ENCODE data around the gene GDF2.

GDF2 gene

DNA sequence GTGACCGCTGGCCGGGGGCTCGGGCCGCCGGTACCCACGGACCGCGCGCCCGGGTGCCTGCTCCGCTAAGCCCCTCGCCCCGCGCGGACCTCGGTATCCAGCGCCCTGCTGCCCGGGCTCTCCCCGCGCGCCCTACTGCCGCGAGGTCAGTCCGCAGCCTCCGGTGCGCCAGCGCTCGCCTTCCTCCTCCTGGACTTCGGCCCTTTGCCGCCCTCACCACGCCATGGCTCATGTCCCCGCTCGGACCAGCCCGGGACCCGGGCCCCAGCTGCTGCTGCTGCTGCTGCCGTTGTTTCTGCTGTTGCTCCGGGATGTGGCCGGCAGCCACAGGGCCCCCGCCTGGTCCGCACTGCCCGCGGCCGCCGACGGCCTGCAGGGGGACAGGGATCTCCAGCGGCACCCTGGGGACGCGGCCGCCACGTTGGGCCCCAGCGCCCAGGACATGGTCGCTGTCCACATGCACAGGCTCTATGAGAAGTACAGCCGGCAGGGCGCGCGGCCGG is 21.8 kb upstream of the GDF2 start:
- TF ChIP-seq, protein P1, sequence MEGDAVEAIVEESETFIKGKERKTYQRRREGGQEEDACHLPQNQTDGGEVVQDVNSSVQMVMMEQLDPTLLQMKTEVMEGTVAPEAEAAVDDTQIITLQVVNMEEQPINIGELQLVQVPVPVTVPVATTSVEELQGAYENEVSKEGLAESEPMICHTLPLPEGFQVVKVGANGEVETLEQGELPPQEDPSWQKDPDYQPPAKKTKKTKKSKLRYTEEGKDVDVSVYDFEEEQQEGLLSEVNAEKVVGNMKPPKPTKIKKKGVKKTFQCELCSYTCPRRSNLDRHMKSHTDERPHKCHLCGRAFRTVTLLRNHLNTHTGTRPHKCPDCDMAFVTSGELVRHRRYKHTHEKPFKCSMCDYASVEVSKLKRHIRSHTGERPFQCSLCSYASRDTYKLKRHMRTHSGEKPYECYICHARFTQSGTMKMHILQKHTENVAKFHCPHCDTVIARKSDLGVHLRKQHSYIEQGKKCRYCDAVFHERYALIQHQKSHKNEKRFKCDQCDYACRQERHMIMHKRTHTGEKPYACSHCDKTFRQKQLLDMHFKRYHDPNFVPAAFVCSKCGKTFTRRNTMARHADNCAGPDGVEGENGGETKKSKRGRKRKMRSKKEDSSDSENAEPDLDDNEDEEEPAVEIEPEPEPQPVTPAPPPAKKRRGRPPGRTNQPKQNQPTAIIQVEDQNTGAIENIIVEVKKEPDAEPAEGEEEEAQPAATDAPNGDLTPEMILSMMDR (IDR thresholded peaks at IDR 0.05) = no peak

DNA sequence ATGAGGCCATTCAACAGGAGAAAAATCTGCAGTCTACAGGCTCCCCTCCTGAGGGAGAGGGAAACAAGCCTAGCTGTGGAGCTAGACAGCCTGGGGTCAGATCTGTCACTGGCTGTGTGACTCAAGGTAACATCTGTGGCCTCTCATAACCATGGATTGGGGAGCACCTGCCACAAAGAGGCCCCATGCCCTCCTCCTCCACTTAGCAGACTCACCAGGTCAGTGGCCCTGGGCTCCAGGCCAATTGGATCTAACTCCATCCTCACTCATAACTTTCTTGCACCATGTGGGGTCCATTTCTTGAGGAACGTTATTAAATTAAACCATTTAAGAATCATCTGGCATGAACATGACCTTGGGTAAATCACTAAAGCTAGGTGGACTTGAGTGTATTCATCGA is 20.4 kb upstream of the GDF2 start:
- TF ChIP-seq, protein P1 (IDR thresholded peaks at IDR 0.05) = no peak

DNA sequence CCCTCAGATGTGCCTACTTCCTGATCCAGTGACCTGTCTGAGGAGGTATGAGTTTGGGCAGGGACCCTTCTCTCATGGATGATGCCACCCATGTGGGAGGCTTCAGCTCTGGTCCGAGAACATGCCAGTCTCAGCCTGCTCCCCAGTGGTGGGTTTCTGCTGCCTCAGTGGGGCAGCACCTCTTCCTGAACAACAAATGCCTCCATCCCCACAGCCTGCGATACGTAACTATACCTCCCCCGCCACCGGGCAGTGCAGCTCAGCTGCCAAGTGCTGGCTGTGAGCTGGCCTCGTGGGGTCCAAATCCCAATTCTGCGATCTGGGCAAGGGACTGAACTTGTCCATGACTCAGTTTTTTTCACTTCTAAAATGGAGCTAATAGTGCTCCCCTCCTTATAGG is 19.1 kb upstream of the GDF2 start:
- TF ChIP-seq, protein P1 (IDR thresholded peaks at IDR 0.05) = no peak

DNA sequence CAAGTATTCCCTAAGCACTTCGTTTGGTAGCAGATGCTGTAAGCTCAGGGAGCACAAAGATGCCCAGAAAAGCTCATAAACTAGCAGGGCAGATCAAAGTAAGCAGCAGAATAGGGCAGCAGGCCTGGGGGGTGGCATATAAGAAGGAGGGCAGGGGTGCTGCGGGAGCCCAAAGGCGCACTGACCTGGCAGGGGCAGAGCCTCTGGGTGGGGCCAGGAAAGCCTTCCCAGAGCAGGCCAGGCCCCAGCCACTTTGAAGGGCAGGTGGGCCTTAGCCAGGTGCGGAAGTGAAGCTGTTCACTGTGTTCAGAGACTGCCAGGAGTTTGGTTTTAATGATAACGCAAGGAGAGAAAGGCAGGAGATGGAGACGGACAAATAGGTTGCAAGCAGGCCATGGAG is 18.4 kb upstream of the GDF2 start:
- TF ChIP-seq, protein P1 (IDR thresholded peaks at IDR 0.05) = no peak

DNA sequence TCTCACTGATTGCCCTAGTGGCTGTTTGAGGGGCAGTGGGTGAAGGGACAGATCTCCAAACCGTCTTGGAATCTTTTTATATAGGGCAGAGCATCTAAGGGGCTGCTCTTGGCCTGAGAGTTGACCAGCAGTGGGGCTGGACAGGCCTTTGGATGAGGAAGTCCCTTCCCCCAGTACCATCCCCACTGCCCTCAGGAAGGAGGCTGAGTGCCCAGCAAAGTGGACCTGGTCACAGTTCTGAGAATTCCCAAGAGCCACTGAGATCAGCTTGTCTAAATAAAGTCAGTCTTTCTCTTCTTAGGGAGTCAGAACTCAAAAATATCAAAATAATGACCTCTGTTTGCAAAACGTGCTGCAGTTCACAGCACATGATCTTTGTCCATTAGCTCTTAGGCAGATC is 16.7 kb upstream of the GDF2 start:
- TF ChIP-seq, protein P1 (IDR thresholded peaks at IDR 0.05) = no peak

DNA sequence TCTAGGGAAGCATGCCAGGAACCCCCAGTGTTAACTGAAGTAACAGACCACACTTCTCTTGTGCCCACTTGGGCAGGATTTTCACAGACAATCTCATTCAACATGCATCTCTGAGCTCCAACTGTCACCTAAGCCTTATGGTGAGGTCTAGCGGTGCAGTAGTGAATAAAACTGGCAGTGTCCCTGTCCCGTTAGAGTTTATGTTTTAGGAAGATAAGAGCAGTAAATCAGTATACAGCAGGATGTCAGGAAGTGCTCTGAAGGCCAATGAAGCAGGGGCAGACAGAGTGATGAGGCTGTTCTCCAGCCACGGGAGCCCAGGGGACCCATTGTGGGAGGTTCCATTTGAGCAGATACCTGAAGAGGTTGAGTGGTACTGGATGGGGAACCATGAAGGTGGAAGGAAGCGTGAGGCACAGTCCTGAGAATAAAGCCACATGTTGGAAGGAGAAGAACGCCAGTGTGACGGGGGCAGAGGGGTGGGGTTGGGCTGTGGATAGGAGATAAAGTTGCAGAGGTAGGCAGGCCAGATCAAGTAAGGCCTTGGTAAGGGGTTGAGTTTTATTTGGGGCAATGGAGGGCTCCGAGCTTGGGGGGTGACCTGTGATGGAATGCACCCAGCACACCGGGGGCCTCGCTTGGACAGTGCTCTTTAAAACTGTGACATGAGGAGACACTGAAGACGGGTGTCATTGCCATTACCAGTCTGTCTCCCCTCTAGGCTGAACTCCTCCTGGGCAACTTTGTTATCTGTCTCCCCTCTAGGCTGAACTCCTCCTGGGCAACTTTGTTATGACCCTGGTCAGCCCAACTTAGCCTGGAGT is 15.7 kb upstream of the GDF2 start:
- TF ChIP-seq, protein P1 (IDR thresholded peaks at IDR 0.05) = no peak

DNA sequence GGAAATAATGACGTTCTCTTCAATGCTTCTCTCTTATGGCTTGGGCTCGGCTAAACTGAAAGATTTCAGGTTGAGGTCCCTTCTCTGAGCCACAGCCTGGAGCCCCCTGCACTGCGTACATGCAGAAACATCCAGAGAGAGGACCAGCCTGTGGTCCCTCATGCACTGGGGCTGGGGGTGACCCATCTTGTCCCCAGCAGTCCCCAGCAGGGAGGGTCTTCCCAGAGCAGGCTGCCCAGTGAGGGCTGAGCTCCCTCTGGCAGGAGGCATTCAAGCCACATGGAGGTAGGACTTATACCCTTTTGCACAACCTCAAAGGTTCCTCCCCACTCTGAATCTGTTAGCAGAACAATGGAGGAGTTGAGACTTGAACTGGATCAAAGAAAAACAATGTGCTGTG is 14.9 kb upstream of the GDF2 start:
- TF ChIP-seq, protein P1 (IDR thresholded peaks at IDR 0.05) = no peak
